Measurements from ENCODE around the gene P2RX6. TPM values are rescaled to one million over a fixed set of nuclear protein-coding genes. Genes with fewer than 3 reads are reported as not detected.
A peak's percentile ranks its signal among the peaks of the same experiment; 100 is the strongest.
"Not testable (repeated sequence)": the region's sequence is repeated elsewhere in the genome, so short reads cannot be mapped to it uniquely, and the experiment has no call there.

Gene P2RX6
- total RNA-seq, 1 donor from 2014 or later, result 0.45 TPM

GRCh38 chr22:21003782-21004181 lies 11.2 kb upstream of the P2RX6 start:
- Histone ChIP-seq H3K36me3 (ENCODE audit: insufficient read depth, low read length) (no peaks in the 10 kb centered on the region), H2AFZ (ENCODE audit: low read depth, low read length) (no peak overlapping the region), H3K79me2 (ENCODE audit: insufficient read depth, low read length) (peaks cover 40% of the 10 kb centered on the region), H3K27me3 (ENCODE audit: insufficient read depth, low read length) (no peaks in the 10 kb centered on the region), H3K27ac (ENCODE audit: low read depth, low read length) (no peak overlapping the region), H3K9ac (ENCODE audit: low read length) (no peak overlapping the region), H3K9me3 (ENCODE audit: insufficient read depth, low read depth, low read length) (no peaks in the 10 kb centered on the region), H4K20me1 (ENCODE audit: insufficient read depth, low read length) (peaks cover 20% of the 10 kb centered on the region), H3K4me2 (ENCODE audit: low read length) (peak overlapping the region; percentile 96), H3K4me3 (ENCODE audit: insufficient read depth, low read depth, low read length) (no peak overlapping the region), H3K4me1 (ENCODE audit: insufficient read depth, low read length) (peaks cover 23% of the 10 kb centered on the region)
- H3K27ac Mint-ChIP-seq (ENCODE audit: unreplicated experiment), result no peak overlapping the region
- H3K4me1 Mint-ChIP-seq (ENCODE audit: low read depth, unreplicated experiment), result no peaks in the 10 kb centered on the region
- H3K27me3 Mint-ChIP-seq (ENCODE audit: low read depth, unreplicated experiment), result no peaks in the 10 kb centered on the region
- TF ChIP-seq CTCF (IDR thresholded peaks at IDR 0.05; ENCODE audit: insufficient read depth, low read depth, low read length) (no peak), EZH2 (IDR thresholded peaks at IDR 0.05; ENCODE audit: insufficient read depth, low read length) (no peak)
- no peak overlapping the region for H3K4me3 Mint-ChIP-seq (ENCODE audit: unreplicated experiment)
- H3K9me3 Mint-ChIP-seq (ENCODE audit: unreplicated experiment), result no peaks in the 10 kb centered on the region
- H3K36me3 Mint-ChIP-seq (ENCODE audit: low read depth, unreplicated experiment), result no peaks in the 10 kb centered on the region
- FAIRE-seq (no peak), DNase-seq (ENCODE audit: low read depth) (no peak)

GRCh38 chr22:21009208-21009607 lies 5.8 kb upstream of the P2RX6 start:
- H3K36me3 Mint-ChIP-seq (ENCODE audit: low read depth, unreplicated experiment); H3K4me1 Mint-ChIP-seq (ENCODE audit: low read depth, unreplicated experiment): not testable (repeated sequence)

GRCh38 chr22:21009638-21010425 lies 5.1 kb upstream of the P2RX6 start:
- H3K36me3 Mint-ChIP-seq (ENCODE audit: low read depth, unreplicated experiment), result no peaks in the 10 kb centered on the region
- H3K27ac Mint-ChIP-seq (ENCODE audit: unreplicated experiment), result no peak overlapping the region
- no peaks in the 10 kb centered on the region for H4K20me1 ChIP-seq (ENCODE audit: insufficient read depth, low read length)
- peaks cover 13% of the 10 kb centered on the region for H3K4me1 ChIP-seq (ENCODE audit: insufficient read depth, low read length)
- H3K9me3 Mint-ChIP-seq (ENCODE audit: unreplicated experiment), result no peaks in the 10 kb centered on the region
- H3K36me3 ChIP-seq (ENCODE audit: insufficient read depth, low read length), result no peaks in the 10 kb centered on the region
- no peaks in the 10 kb centered on the region for H3K79me2 ChIP-seq (ENCODE audit: insufficient read depth, low read length)
- H3K9me3 ChIP-seq (ENCODE audit: insufficient read depth, low read depth, low read length), result no peaks in the 10 kb centered on the region
- no peaks in the 10 kb centered on the region for H3K27me3 ChIP-seq (ENCODE audit: insufficient read depth, low read length)
- TF ChIP-seq EZH2 (IDR thresholded peaks at IDR 0.05; ENCODE audit: insufficient read depth, low read length) (no peak), CTCF (IDR thresholded peaks at IDR 0.05; ENCODE audit: insufficient read depth, low read depth, low read length) (no peak)
- peaks cover 5% of the 10 kb centered on the region for H3K27me3 Mint-ChIP-seq (ENCODE audit: low read depth, unreplicated experiment)
- H3K4me3 Mint-ChIP-seq (ENCODE audit: unreplicated experiment), result no peak overlapping the region
- H3K4me3 ChIP-seq (ENCODE audit: insufficient read depth, low read depth, low read length), result no peak overlapping the region
- H3K27ac ChIP-seq (ENCODE audit: low read depth, low read length), result no peak overlapping the region
- H3K9ac ChIP-seq (ENCODE audit: low read length), result no peak overlapping the region
- no peak for FAIRE-seq
- peak; percentile 33 for DNase-seq (ENCODE audit: low read depth)
- H3K4me2 ChIP-seq (ENCODE audit: low read length), result no peak overlapping the region
- no peak overlapping the region for H2AFZ ChIP-seq (ENCODE audit: low read depth, low read length)
- H3K4me1 Mint-ChIP-seq (ENCODE audit: low read depth, unreplicated experiment), result peaks cover 3% of the 10 kb centered on the region

More at GRCh38 chr22:21009208-21009607, 5.8 kb upstream of the P2RX6 start:
- not testable (repeated sequence) for DNase-seq (ENCODE audit: low read depth); H3K9me3 ChIP-seq (ENCODE audit: insufficient read depth, low read depth, low read length); FAIRE-seq; H4K20me1 ChIP-seq (ENCODE audit: insufficient read depth, low read length); H3K27me3 Mint-ChIP-seq (ENCODE audit: low read depth, unreplicated experiment); H3K4me3 Mint-ChIP-seq (ENCODE audit: unreplicated experiment); H3K9ac ChIP-seq (ENCODE audit: low read length); H3K4me1 ChIP-seq (ENCODE audit: insufficient read depth, low read length); H3K79me2 ChIP-seq (ENCODE audit: insufficient read depth, low read length); H3K27me3 ChIP-seq (ENCODE audit: insufficient read depth, low read length); H3K36me3 ChIP-seq (ENCODE audit: insufficient read depth, low read length); H2AFZ ChIP-seq (ENCODE audit: low read depth, low read length); H3K27ac ChIP-seq (ENCODE audit: low read depth, low read length); H3K4me3 ChIP-seq (ENCODE audit: insufficient read depth, low read depth, low read length); H3K9me3 Mint-ChIP-seq (ENCODE audit: unreplicated experiment); H3K4me2 ChIP-seq (ENCODE audit: low read length); H3K27ac Mint-ChIP-seq (ENCODE audit: unreplicated experiment)

All from astrocyte (in vitro differentiated cells and primary cell).